Measurements from ENCODE around the gene ISCA1.
"Not testable (repeated sequence)": the region's sequence is repeated elsewhere in the genome, so short reads cannot be mapped to it uniquely, and the experiment has no call there.

ISCA1 gene

GRCh38 chr9:86304236-86304730 lies 21.9 kb upstream of the ISCA1 start:
- no peak for DNase-seq (ENCODE audit: low read depth)
- TF ChIP-seq CTCF (conservative IDR thresholded peaks at IDR 0.05; ENCODE audit: control insufficient read depth, insufficient read depth, low read depth, low read length), result no peak
- H3K4me3 ChIP-seq (ENCODE audit: control insufficient read depth, low read depth, low read length), result no peak overlapping the region

GRCh38 chr9:86303316-86303975 lies 21.1 kb upstream of the ISCA1 start:
- H3K4me3 ChIP-seq (ENCODE audit: control insufficient read depth, low read depth, low read length), result no peak overlapping the region
- peak; percentile 9 for DNase-seq (ENCODE audit: low read depth)
- no peak for TF ChIP-seq CTCF (conservative IDR thresholded peaks at IDR 0.05; ENCODE audit: control insufficient read depth, insufficient read depth, low read depth, low read length)

- H3K4me3 ChIP-seq (ENCODE audit: control insufficient read depth, low read depth, low read length), result no peak overlapping the region
- no peak for DNase-seq (ENCODE audit: low read depth)
- no peak for TF ChIP-seq CTCF (conservative IDR thresholded peaks at IDR 0.05; ENCODE audit: control insufficient read depth, insufficient read depth, low read depth, low read length)
Observed at GRCh38 chr9:86301686-86302085, 19.3 kb upstream of the ISCA1 start.

GRCh38 chr9:86300701-86301100 lies 18.4 kb upstream of the ISCA1 start:
- H3K4me3 ChIP-seq (ENCODE audit: control insufficient read depth, low read depth, low read length), result no peak overlapping the region
- DNase-seq (ENCODE audit: low read depth), result no peak
- no peak for TF ChIP-seq CTCF (conservative IDR thresholded peaks at IDR 0.05; ENCODE audit: control insufficient read depth, insufficient read depth, low read depth, low read length)

- no peak overlapping the region for H3K4me3 ChIP-seq (ENCODE audit: control insufficient read depth, low read depth, low read length)
Observed at GRCh38 chr9:86298873-86299272, 16.5 kb upstream of the ISCA1 start.

GRCh38 chr9:86290341-86290740 lies 8.0 kb upstream of the ISCA1 start:
- not testable (repeated sequence) for DNase-seq (ENCODE audit: low read depth); H3K4me3 ChIP-seq (ENCODE audit: control insufficient read depth, low read depth, low read length)

More at GRCh38 chr9:86298873-86299272, 16.5 kb upstream of the ISCA1 start:
- DNase-seq (ENCODE audit: low read depth), result peak; percentile 10
- TF ChIP-seq CTCF (conservative IDR thresholded peaks at IDR 0.05; ENCODE audit: control insufficient read depth, insufficient read depth, low read depth, low read length), result no peak

- H3K4me3 ChIP-seq (ENCODE audit: control insufficient read depth, low read depth, low read length), result no peak overlapping the region
- DNase-seq (ENCODE audit: low read depth), result no peak
- no peak for TF ChIP-seq CTCF (conservative IDR thresholded peaks at IDR 0.05; ENCODE audit: control insufficient read depth, insufficient read depth, low read depth, low read length)
Observed at GRCh38 chr9:86288499-86289198, 6.3 kb upstream of the ISCA1 start.

All from fibroblast of mammary gland (primary cell).